NCI-H1105 treated with DMSO at 0.1 percent for 48 hours (cell line): ENCODE data around the gene SMS.

Experiments
- DNase-seq: peaks from one replicate; lab custom pipeline; 2025; lab: John Stamatoyannopoulos, UW

The SMS gene

GRCh38 chrX:21978346-21978745, 37.8 kb downstream of the SMS start:
- no peak for DNase-seq

DNA sequence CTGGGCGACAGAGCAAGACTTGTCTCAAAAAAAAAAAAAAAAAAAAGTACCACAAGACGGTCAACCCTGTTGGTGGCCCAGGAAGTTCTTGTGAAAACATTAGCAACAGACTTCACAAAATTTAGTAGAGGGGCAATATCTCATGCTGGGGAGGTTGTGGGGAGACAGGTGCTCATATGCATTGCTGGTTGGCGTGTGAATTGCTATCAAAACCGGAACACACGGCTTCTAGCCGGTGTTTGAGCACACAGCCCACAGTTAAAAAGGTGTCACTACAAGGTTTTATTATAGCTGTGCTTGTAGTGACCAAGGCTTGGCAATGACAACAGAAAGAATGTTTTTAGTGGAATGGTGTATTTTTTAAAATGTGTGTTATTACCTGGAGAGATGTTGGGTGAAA, 41.8 kb downstream of the SMS start:
- no peak for DNase-seq

- DNase-seq = peak; percentile 51
These were observed 44.8 kb downstream of the SMS start for GRCh38 chrX:21985332-21985777.

GRCh38 chrX:21986596-21986995, 46.1 kb downstream of the SMS start:
- DNase-seq = no peak

DNA sequence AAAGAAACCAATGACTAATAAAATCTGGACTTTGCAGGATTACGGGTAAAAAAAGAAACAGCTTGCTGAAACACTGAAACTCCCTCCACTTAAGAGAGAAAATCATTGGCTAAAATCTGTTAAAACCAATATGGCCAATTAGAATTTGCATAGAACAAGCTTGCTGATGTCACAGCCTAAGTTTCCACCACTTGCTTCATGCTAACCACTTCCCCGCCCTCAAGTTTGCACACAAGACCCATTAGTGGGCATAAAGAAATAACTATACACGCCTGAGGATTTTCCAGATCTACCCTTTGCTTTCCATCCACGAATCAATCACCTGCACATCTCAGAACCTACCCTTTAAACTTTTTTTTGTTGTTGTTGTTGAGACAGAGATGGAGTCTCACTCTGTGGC, 48.9 kb downstream of the SMS start:
- DNase-seq = no peak

DNA sequence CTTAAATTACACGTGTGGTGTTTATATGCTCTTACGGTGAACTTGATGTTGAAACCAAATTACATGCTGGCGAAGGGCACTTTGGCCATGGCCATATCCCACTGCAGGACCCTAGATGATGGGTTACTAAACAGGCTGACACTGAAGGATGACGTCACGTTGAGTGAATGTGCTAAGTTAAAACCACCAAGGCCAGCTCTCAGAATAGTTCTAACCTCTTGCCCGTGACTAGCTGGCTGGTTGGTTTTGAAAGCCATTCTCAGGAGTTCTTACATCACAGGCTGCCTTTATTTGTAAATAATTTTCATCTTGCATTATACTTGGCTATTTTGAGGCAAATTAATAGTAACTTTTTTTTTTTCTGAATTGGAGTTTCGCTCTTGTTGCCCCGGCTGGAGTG, 50.3 kb downstream of the SMS start:
- no peak for DNase-seq

- no peak for DNase-seq
These were observed 51.0 kb downstream of the SMS start for GRCh38 chrX:21991504-21991903.

DNA sequence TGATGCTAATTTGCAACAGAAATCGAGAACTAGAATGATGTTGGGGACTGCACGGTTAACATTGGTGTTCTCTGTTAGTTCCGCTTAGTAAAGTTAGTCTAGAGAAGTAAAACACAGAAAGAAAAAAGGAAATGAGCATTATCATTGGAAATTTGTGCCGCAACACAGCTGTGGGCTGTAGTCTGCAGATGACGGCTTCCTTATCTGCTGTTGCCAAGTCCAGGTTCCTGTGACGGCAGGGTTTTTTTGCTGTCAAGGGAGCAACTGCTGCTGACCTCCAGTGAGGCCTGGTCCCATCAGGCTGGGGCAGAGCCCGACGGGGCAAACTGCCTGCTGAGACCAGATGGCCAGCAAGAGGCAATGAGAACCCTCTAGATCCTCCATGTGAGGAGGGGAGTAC, 52.8 kb downstream of the SMS start:
- no peak for DNase-seq

DNA sequence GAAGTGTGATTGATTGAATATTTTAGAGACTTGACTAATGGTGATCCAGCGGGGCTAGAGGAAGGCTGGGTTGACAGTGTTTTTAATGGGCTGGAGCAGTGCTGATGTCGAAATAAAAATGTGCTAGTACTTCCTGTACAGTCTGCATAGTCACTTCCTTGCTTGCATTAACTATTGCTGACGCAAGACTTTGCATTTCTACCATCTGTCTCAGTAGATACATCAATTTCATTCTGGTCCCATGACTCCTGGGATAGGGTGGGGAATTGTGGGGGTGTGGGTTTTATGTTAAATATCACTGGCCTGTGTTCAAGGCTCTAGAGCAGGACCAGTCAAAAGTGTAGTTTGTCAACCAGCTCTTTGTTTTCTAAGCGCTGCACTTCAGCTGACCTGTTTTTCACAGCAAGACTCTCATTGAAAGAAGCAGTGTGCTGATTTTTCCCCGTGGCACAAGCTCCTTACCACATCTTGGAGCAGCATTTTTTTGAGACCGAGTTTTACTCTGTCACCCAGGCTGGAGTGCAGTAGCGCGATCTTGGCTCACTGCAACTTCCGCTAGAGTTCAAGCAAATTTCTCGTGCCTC, 56.5 kb downstream of the SMS start:
- no peak for DNase-seq

- DNase-seq = no peak
These were observed 57.5 kb downstream of the SMS start for GRCh38 chrX:21998037-21998436.

- DNase-seq = no peak
These were observed 64.4 kb downstream of the SMS start for GRCh38 chrX:22004866-22005265.

DNA sequence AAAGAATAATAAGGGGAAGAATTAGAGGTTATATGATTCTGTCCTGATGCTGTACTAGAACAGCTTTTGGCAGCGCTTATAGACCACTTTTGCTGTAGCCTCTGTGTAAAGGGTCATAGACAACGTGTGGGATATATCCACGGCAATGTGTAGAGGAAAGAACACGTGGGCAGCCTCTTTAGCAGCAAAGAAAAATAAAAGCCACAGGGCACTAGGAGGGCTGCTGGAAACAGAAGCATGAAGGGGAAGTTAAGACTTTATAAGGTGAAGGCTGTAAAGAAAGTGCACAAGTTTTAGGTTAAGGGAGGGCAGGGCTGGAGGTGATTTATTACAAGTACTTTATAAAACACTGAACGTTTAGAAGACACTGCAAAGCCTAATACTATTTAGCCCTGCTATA, 71.5 kb downstream of the SMS start:
- no peak for DNase-seq

DNA sequence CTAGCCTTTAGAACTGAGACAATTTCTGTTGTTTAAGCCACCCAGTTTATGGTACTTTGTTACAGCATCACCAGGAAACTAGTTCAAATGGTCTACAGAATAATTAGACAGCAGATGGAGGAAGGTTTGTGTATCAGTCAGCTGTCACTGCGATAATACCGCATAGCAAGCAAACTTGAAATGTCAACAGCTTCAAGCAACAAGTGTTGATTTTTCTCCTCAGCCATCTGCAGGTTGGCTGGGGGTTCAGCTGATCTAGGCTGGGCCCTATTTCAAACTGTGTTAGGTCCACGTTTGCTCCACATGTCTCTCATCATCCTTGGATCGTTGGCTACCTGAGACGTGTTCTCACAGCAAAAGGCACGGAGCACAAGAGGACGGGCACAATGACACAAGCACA, 72.4 kb downstream of the SMS start:
- no peak for DNase-seq

GRCh38 chrX:22015139-22015750, 74.7 kb downstream of the SMS start:
- no peak for DNase-seq

DNA sequence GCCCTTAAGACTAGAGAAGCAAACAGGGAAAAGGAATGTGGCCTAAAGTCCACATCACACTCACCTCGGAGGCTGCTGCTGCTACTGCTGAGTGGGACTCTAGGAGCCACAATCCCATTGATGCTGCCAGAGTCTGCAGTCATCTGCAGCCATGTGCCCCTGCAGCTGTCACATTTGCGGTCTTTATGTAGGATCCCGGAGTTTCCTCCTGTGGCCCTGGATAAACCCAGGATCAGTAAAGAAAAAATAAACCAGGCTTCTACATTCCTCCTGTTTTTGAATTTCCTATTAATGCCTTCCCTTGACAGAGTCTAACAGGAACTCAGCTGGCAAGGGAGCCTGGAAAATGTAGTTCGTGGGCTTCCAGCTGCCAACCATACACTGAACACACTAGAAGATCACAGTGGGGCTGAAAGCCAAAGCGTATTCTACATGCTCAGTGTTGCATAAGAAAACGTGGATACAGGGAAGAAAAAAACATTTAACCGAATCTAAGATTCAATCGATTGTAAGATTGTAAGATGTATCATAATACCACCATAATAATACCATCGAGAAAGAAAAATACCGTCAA, 81.3 kb downstream of the SMS start:
- DNase-seq = no peak

GRCh38 chrX:22024577-22024976, 84.1 kb downstream of the SMS start:
- DNase-seq = no peak

- DNase-seq = no peak
These were observed 85.2 kb downstream of the SMS start for GRCh38 chrX:22025751-22026150.

GRCh38 chrX:22026731-22027130, 86.2 kb downstream of the SMS start:
- DNase-seq = no peak

DNA sequence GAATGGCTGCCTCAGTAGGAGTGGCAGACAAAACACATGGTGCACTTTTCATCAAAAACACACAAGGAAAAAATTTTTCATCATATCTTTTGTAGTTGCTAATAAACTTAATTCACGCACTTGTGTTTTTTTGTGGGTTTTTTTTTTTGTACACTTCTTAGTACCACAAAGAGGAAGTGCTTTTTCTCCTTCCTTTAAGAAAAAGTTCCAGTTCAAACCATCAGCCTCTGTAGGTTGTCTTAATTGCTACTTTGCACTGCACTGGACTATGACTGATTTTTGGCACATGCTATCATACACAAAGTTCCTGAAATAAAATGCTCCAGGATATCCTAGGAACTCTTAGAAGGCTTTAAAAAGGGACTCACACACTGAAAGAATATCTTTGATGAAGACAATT, 91.6 kb downstream of the SMS start, which contains the start of gene PHEX:
Gene PHEX, plus strand, starts transcription at position 242 of the 400 bp plus-strand sequence. CDS start 681 bp downstream, outside the sequence.
- no peak for DNase-seq

DNA sequence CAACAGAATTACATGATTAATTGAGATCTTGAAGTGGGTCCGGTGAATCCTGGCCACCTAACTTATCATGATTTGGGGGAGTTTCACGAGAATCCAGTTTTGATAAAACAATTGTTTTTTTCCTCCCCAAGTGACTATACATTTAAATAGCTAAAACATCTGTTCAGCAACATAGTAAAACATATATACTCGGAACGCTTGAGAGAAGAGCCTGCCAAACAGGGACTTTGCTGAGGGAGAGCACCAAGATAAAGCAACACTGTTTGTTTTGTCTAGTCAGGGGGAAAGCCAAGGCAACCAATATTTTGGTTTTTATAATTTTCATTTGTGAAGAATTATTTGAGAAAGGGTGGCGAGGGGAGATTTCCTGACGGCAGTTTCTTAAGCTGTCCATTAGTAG, 92.0 kb downstream of the SMS start:
- no peak for DNase-seq

- peak; percentile 11 for DNase-seq
These were observed 93.3 kb downstream of the SMS start for GRCh38 chrX:22033818-22034217.

DNA sequence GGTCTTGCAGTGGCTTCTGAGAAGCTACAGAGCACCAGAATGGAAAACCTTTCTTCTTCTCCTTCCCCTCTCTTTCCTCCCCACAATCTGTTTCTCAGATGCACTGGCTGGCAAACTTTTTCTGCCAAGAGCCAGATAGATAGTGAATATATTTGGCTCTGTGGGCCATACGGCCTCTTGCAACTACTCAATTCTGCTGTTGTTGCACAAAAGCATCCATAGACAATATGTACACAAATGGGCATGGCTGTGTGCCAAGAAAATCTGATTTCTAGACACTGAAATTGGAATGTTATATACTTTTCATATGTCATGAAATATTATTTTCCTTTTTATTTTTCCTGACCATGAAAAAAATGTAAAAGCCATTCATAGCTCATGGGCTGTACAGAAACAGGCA, 94.7 kb downstream of the SMS start:
- no peak for DNase-seq

- no peak for DNase-seq
These were observed 96.7 kb downstream of the SMS start for GRCh38 chrX:22037225-22037624.
